PC-9 (cell line): ENCODE data around the gene UQCR10. TPM values are rescaled to one million over a fixed set of nuclear protein-coding genes. Genes with fewer than 3 reads are reported as not detected.
"Not testable (repeated sequence)": the region's sequence is repeated elsewhere in the genome, so short reads cannot be mapped to it uniquely, and the experiment has no call there.

Source experiments
- BruUV-seq: library from RNA; stranded (reverse); fragments of 400-500 nt; replicated peaks from 2 replicates; lab custom pipeline; 2021; lab: Mats Ljungman, UMichigan
- CTCF ChIA-PET: fragments of 300-600 bp; sonication (Branson Sonifier 250); formaldehyde crosslinking; loops from one replicate; lab custom pipeline; 2022; ENCODE audit warnings: antibody characterized with exemption; lab: Charles Lee
- POLR2A ChIA-PET: fragments of 300-600 bp; sonication (Branson Sonifier 250); formaldehyde crosslinking; loops from one replicate; lab custom pipeline; 2022; ENCODE audit warnings: antibody characterized with exemption; ENCODE audit not compliant: unreplicated experiment; lab: Charles Lee
- DNase-seq, 2 experiments: peaks; one replicate each; pipeline versions ENCODE4 v3.0.0 to v3.0.0-alpha.2; 2015 to 2022; ENCODE audit warnings: mixed read lengths in 1 of 2
- H2AFZ ChIP-seq: fragments of 200-600 bp; sonication (generic); 2 replicates; pipeline ENCODE4 v1.8.1; 2017; ENCODE audit warnings: antibody characterized with exemption
- H3F3A ChIP-seq: fragments of 200-600 bp; sonication (generic); 2 replicates; pipeline ENCODE4 v1.8.1; 2017; ENCODE audit warnings: antibody characterized with exemption, mild to moderate bottlenecking, low read depth; ENCODE audit not compliant: insufficient read depth
- H3K27ac ChIP-seq: fragments of 200-600 bp; sonication (generic); 2 replicates; pipeline ENCODE4 v1.6.1; 2016; ENCODE audit warnings: mixed run types
- H3K27me3 ChIP-seq: fragments of 200-600 bp; sonication (generic); 2 replicates; pipeline ENCODE4 v1.6.1; 2016; ENCODE audit warnings: low read depth, mixed run types; ENCODE audit not compliant: insufficient read depth
- H3K36me3 ChIP-seq: fragments of 200-600 bp; sonication (generic); 2 replicates; pipeline ENCODE4 v1.6.1; 2016; ENCODE audit warnings: low read depth, mixed run types
- H3K4me1 ChIP-seq: fragments of 200-600 bp; sonication (generic); replicated peaks from 2 replicates; pipeline ENCODE4 v1.6.1; 2016; ENCODE audit warnings: mixed run types; ENCODE audit not compliant: insufficient read depth
- H3K4me2 ChIP-seq: fragments of 200-600 bp; sonication (generic); 2 replicates; pipeline ENCODE4 v1.6.1; 2017; ENCODE audit warnings: mixed run types
- H3K4me3 ChIP-seq: fragments of 200-600 bp; sonication (generic); 2 replicates; pipeline ENCODE4 v1.6.1; 2016; ENCODE audit warnings: mixed run types
- H3K79me2 ChIP-seq: fragments of 200-600 bp; sonication (generic); 2 replicates; pipeline ENCODE4 v1.6.1; 2017; ENCODE audit warnings: low read depth, mixed run types
- H3K9me2 ChIP-seq: fragments of 200-600 bp; sonication (generic); 2 replicates; pipeline ENCODE4 v1.8.1; 2017; ENCODE audit warnings: mild to moderate bottlenecking; ENCODE audit not compliant: insufficient read depth
- H3K9me3 ChIP-seq: fragments of 200-600 bp; sonication (generic); 2 replicates; pipeline ENCODE4 v1.8.1; 2016; ENCODE audit warnings: low read depth; ENCODE audit not compliant: insufficient read depth
- H4K20me1 ChIP-seq: fragments of 200-600 bp; sonication (generic); 2 replicates; pipeline ENCODE4 v1.8.1; 2017; ENCODE audit not compliant: insufficient read depth
- CTCF ChIP-seq: fragments of 200-600 bp; sonication (generic); conservative IDR thresholded peaks from 2 replicates; pipeline ENCODE4 v1.6.1; 2017; ENCODE audit warnings: mixed run types, antibody characterized with exemption, mild to moderate bottlenecking, moderate library complexity
- EZH2 ChIP-seq: fragments of 200-600 bp; sonication (generic); IDR thresholded peaks from 2 replicates; pipeline ENCODE4 v1.8.0; 2017; ENCODE audit warnings: antibody characterized with exemption, low read depth
- intact Hi-C: fragments of 100-400 bp; cut with micrococcal nuclease; formaldehyde crosslinking; loops from one replicate; pipeline ENCODE4 v1.10.0; 2022; ENCODE audit not compliant: unreplicated experiment
- total RNA-seq: library from RNA; stranded (reverse); gene quantifications from 2 replicates; pipeline ENCODE4 v1.2.3, GENCODE V29; 2021

The UQCR10 gene
- total RNA-seq, 1 experiment from 2014 or later, result 103 TPM

GRCh38 chr22:29753808-29754657, 13.1 kb upstream of the UQCR10 start:
- Histone ChIP-seq H4K20me1 (no peaks in the 10 kb centered on the region), H3K4me2 (no peak overlapping the region), H3K9me3 (no peaks in the 10 kb centered on the region), H3K4me1 (no peaks in the 10 kb centered on the region), H3K9me2 (no peaks in the 10 kb centered on the region), H3K27ac (no peak overlapping the region), H3K4me3 (no peak overlapping the region), H3K79me2 (no peaks in the 10 kb centered on the region), H2AFZ (no peak overlapping the region), H3K36me3 (no peaks in the 10 kb centered on the region), H3F3A (peaks cover 6% of the 10 kb centered on the region; the same call in 1 of the 2 replicates), H3K27me3 (no peaks in the 10 kb centered on the region)
- DNase-seq, result no peak
- BruUV-seq, result no TSS peak
- TF ChIP-seq EZH2 (no peak), CTCF (no peak)
- intact Hi-C loops, result no loop called here
- ChIA-PET POLR2A (no interaction called here), CTCF (no interaction called here)

GRCh38 chr22:29754658-29755395, 12.3 kb upstream of the UQCR10 start:
- H3K9me3 ChIP-seq, H3K36me3 ChIP-seq, BruUV-seq, intact Hi-C loops, H3K79me2 ChIP-seq, H4K20me1 ChIP-seq, H2AFZ ChIP-seq, POLR2A ChIA-PET, CTCF ChIA-PET, H3K27me3 ChIP-seq, H3K4me2 ChIP-seq, H3K9me2 ChIP-seq, H3K4me3 ChIP-seq, DNase-seq, H3K4me1 ChIP-seq, H3K27ac ChIP-seq: not testable (repeated sequence)
- peaks cover 13% of the 10 kb centered on the region; the same call in 1 of the 2 replicates for H3F3A ChIP-seq

DNA sequence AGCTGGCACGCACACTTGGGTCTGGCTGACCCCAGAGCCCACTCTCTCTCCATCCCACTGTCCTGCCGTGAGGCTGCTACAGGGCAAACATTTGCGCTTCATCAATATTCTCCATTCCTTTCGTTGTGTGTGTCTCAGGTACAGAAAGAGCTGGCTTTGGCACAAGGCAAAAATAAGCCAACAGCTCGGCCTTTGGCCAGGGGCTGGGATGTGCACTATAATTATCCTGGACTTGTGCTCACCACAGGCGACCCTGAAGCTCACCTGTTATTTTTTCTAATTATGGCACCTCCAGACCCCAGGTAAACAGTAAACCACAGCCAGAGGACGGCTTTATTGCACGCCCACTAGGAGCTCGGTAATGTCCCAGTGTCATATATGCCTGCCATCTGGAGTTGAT, 11.3 kb upstream of the UQCR10 start:
- Histone ChIP-seq H3K27ac (no peak overlapping the region), H3K36me3 (no peaks in the 10 kb centered on the region), H3K9me2 (no peaks in the 10 kb centered on the region), H3K4me2 (no peak overlapping the region), H3K4me1 (no peaks in the 10 kb centered on the region), H4K20me1 (no peaks in the 10 kb centered on the region), H3K9me3 (no peaks in the 10 kb centered on the region), H3K79me2 (no peaks in the 10 kb centered on the region), H3K4me3 (no peak overlapping the region), H3K27me3 (no peaks in the 10 kb centered on the region), H2AFZ (no peak overlapping the region), H3F3A (peaks cover 13% of the 10 kb centered on the region; the same call in 1 of the 2 replicates)
- no TSS peak for BruUV-seq
- CTCF ChIA-PET, result no interaction called here
- intact Hi-C loops, result no loop called here
- no peak for DNase-seq
- TF ChIP-seq CTCF (no peak), EZH2 (no peak)
- POLR2A ChIA-PET, result no interaction called here
